K562 (cell line): ENCODE measurements around the gene RRAGB.

Experiments used
- CHD2 ChIP-seq: IDR thresholded peaks from 2 replicates; pipeline ENCODE4 v1.6.1; 2011; ENCODE audit warnings: low read depth, low read length
- TF ChIP-seq, protein P1 (sequence below): IDR thresholded peaks from 3 replicates; pipeline ENCODE4 v1.6.1; 2011; ENCODE audit warnings: borderline replicate concordance, mild to moderate bottlenecking; ENCODE audit not compliant: insufficient read length, insufficient read depth
- TF ChIP-seq, protein P2 (sequence below): fragments of 200-600 bp; sonication (generic); IDR thresholded peaks from one replicate; pipeline ENCODE4 v1.6.1; 2012; ENCODE audit warnings: mild to moderate bottlenecking, low read depth, low read length, inconsistent platforms
- TF ChIP-seq, protein P3 (sequence below): fragments of 250-450 bp; sonication (Bioruptor Pico); IDR thresholded peaks from 2 replicates; pipeline ENCODE4 v1.8.0; 2022; ENCODE audit warnings: moderate library complexity, mild to moderate bottlenecking, inconsistent platforms

DNA sequence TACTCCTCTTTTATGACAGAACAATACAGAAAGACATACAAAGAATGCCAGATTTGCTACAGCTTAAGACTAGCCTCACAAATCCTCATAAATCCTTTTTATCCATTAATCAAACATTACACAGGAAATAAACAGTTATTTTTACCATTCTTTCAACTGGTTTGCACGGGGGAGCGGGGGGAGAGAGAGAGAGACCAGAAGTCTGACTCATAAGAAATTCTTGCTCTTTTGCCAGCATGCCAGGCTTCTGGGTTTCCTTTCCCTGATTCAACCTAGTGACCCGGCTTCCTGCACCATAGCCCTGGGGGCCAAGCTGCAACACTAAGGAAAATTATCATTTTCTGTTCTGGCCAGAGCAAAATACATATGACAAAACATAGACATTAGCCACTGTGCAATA, 6.8 kb upstream of the RRAGB start:
- TF ChIP-seq, protein P1, sequence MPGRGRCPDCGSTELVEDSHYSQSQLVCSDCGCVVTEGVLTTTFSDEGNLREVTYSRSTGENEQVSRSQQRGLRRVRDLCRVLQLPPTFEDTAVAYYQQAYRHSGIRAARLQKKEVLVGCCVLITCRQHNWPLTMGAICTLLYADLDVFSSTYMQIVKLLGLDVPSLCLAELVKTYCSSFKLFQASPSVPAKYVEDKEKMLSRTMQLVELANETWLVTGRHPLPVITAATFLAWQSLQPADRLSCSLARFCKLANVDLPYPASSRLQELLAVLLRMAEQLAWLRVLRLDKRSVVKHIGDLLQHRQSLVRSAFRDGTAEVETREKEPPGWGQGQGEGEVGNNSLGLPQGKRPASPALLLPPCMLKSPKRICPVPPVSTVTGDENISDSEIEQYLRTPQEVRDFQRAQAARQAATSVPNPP, result no peak
- no peak for TF ChIP-seq CHD2
- TF ChIP-seq, protein P2, sequence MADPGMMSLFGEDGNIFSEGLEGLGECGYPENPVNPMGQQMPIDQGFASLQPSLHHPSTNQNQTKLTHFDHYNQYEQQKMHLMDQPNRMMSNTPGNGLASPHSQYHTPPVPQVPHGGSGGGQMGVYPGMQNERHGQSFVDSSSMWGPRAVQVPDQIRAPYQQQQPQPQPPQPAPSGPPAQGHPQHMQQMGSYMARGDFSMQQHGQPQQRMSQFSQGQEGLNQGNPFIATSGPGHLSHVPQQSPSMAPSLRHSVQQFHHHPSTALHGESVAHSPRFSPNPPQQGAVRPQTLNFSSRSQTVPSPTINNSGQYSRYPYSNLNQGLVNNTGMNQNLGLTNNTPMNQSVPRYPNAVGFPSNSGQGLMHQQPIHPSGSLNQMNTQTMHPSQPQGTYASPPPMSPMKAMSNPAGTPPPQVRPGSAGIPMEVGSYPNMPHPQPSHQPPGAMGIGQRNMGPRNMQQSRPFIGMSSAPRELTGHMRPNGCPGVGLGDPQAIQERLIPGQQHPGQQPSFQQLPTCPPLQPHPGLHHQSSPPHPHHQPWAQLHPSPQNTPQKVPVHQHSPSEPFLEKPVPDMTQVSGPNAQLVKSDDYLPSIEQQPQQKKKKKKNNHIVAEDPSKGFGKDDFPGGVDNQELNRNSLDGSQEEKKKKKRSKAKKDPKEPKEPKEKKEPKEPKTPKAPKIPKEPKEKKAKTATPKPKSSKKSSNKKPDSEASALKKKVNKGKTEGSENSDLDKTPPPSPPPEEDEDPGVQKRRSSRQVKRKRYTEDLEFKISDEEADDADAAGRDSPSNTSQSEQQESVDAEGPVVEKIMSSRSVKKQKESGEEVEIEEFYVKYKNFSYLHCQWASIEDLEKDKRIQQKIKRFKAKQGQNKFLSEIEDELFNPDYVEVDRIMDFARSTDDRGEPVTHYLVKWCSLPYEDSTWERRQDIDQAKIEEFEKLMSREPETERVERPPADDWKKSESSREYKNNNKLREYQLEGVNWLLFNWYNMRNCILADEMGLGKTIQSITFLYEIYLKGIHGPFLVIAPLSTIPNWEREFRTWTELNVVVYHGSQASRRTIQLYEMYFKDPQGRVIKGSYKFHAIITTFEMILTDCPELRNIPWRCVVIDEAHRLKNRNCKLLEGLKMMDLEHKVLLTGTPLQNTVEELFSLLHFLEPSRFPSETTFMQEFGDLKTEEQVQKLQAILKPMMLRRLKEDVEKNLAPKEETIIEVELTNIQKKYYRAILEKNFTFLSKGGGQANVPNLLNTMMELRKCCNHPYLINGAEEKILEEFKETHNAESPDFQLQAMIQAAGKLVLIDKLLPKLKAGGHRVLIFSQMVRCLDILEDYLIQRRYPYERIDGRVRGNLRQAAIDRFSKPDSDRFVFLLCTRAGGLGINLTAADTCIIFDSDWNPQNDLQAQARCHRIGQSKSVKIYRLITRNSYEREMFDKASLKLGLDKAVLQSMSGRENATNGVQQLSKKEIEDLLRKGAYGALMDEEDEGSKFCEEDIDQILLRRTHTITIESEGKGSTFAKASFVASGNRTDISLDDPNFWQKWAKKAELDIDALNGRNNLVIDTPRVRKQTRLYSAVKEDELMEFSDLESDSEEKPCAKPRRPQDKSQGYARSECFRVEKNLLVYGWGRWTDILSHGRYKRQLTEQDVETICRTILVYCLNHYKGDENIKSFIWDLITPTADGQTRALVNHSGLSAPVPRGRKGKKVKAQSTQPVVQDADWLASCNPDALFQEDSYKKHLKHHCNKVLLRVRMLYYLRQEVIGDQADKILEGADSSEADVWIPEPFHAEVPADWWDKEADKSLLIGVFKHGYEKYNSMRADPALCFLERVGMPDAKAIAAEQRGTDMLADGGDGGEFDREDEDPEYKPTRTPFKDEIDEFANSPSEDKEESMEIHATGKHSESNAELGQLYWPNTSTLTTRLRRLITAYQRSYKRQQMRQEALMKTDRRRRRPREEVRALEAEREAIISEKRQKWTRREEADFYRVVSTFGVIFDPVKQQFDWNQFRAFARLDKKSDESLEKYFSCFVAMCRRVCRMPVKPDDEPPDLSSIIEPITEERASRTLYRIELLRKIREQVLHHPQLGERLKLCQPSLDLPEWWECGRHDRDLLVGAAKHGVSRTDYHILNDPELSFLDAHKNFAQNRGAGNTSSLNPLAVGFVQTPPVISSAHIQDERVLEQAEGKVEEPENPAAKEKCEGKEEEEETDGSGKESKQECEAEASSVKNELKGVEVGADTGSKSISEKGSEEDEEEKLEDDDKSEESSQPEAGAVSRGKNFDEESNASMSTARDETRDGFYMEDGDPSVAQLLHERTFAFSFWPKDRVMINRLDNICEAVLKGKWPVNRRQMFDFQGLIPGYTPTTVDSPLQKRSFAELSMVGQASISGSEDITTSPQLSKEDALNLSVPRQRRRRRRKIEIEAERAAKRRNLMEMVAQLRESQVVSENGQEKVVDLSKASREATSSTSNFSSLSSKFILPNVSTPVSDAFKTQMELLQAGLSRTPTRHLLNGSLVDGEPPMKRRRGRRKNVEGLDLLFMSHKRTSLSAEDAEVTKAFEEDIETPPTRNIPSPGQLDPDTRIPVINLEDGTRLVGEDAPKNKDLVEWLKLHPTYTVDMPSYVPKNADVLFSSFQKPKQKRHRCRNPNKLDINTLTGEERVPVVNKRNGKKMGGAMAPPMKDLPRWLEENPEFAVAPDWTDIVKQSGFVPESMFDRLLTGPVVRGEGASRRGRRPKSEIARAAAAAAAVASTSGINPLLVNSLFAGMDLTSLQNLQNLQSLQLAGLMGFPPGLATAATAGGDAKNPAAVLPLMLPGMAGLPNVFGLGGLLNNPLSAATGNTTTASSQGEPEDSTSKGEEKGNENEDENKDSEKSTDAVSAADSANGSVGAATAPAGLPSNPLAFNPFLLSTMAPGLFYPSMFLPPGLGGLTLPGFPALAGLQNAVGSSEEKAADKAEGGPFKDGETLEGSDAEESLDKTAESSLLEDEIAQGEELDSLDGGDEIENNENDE, result no peak
- TF ChIP-seq, protein P3, sequence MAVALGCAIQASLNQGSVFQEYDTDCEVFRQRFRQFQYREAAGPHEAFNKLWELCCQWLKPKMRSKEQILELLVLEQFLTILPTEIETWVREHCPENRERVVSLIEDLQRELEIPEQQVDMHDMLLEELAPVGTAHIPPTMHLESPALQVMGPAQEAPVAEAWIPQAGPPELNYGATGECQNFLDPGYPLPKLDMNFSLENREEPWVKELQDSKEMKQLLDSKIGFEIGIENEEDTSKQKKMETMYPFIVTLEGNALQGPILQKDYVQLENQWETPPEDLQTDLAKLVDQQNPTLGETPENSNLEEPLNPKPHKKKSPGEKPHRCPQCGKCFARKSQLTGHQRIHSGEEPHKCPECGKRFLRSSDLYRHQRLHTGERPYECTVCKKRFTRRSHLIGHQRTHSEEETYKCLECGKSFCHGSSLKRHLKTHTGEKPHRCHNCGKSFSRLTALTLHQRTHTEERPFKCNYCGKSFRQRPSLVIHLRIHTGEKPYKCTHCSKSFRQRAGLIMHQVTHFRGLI (CRISPR knock-in tag), result no peak
